Lung microvascular endothelial cell (primary cell): ENCODE data around the gene DNAH6. TPM values are rescaled to one million over a fixed set of nuclear protein-coding genes. Genes with fewer than 3 reads are reported as not detected.
A peak's percentile ranks its signal among the peaks of the same experiment; 100 is the strongest.
"Not testable (repeated sequence)": the region's sequence is repeated elsewhere in the genome, so short reads cannot be mapped to it uniquely, and the experiment has no call there.

Source experiments
- DNase-seq, 2 donors: peaks; one replicate each; pipeline versions ENCODE4 v3.0.0 to v3.0.0-alpha.2; 2010; ENCODE audit warnings: low read depth in 2 of 2
- total RNA-seq: library from RNA; depleted of rRNA; stranded (reverse); fragments of >200 nt; gene quantifications from 2 replicates; pipeline ENCODE4 v1.2.1, GENCODE V29; 2014

The DNAH6 gene, protein sequence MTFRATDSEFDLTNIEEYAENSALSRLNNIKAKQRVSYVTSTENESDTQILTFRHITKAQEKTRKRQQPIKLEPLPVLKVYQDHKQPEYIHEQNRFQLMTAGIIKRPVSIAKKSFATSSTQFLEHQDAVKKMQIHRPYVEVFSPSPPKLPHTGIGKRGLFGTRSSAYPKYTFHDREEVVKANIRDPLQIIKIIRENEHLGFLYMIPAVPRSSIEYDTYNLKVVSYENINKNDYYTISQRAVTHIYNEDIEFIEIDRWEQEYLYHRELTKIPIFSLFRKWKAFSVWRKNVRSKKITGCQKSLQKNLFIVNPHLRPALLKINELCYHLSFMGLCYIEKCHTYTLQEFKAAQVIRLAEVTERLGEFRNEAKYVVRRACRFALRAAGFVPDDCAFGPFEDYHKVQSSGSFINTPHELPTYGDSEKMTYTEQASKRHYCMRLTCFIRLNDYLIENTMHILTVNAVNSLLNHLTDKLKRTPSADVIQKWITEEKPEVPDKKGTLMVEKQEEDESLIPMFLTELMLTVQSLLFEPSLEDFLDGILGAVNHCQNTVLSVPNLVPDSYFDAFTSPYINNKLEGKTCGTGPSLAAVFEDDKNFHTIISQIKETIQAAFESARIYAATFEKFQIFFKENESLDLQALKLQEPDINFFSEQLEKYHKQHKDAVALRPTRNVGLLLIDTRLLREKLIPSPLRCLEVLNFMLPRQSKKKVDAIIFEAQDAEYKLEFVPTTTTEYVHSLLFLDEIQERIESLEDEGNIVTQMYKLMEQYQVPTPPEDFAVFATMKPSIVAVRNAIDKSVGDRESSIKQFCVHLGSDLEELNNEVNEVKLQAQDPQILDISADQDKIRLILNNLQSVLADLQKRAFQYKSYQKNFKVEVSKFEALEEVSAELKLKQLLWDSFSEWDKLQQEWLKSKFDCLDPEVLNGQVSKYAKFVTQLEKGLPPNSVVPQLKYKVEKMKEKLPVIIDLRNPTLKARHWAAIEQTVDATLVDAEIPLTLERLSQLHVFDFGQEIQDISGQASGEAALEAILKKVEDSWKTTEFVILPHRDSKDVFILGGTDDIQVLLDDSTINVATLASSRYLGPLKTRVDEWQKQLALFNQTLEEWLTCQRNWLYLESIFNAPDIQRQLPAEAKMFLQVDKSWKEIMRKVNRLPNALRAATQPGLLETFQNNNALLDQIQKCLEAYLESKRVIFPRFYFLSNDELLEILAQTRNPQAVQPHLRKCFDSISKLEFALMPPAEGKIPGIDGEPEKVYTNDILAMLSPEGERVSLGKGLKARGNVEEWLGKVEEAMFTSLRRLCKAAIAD (N-terminal part only)
- total RNA-seq, result under 0.01 TPM in 1 of 2 replicates, not detected in the other

DNA sequence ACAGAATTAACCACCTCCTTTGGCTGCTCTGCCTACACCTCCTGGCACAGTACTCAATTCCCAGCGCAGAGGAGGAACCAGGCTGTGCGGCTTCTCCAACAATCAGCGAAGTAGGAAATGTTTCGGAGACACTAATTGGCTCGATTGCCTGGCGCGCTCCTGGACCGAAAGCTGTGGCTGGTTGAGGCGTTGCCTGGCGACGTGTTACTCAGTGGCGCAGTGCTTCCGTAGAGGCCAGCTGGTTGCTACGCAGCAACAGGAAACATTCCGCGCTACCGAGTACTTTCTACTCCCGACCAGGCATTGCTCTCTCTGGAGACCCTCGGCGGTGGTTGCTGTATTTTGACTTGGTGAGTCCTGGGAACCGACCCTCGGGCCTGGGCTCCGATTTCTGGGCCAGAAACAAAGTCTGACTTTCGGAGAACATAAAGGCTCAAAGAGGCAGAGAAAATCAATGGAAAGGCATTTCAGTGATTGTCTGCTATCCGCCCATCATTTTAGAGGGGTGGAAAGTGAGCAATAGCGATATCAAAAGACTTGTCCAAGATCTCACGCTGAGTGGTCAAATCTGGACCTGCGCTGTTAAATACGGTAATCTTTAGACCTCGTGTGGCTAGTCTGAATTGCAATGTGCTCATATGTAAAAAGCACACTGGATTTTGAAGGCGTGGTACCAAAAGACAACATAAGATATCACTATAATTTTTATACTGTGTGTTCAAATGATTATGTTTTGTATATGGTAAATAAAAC, at the start of gene DNAH6:
TSS of gene DNAH6 (plus strand) at position 265 of the 753 bp plus-strand sequence. CDS start 1,329 bp downstream, outside the sequence.
- DNase-seq, result peak; percentile 95

DNA sequence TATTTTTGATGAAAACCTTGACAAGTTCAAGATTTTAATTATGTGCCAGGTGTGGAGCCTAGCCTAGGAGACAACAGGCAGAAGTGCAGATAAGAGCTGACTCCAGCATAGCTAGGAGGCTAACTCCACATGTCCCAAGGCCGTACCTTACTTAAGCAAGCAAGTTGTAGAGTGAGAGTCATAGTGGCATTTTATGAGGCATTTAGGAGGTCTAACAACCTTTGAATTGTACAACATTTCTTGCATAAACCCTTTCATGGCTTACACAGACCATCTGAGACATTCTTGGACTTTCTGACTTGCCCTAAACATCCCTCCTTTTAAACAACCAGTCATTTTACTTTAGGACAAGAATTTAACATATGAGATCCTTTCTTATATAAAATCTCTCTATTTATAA, 48.9 kb upstream of the DNAH6 start:
- no peak for DNase-seq

DNA sequence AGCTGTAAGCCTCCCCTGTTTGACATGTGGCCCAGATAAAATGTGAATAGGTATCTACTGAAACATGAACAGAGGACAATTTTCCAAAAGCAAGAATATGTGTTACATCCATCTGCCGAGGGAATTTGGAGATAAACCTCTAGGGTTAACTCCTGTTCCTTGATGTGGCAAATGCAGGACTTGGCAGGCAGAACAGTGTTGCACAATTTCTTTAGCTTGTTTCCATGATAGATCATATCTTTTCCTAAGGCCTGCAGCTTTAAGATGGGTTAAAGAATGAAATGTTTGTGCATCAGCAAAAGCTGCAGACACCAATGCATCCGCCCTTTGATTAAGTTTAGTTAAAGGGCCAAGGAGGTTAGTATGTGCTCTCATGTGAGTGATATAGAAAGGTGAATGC, 43.9 kb upstream of the DNAH6 start:
- DNase-seq, result not testable (repeated sequence)

DNA sequence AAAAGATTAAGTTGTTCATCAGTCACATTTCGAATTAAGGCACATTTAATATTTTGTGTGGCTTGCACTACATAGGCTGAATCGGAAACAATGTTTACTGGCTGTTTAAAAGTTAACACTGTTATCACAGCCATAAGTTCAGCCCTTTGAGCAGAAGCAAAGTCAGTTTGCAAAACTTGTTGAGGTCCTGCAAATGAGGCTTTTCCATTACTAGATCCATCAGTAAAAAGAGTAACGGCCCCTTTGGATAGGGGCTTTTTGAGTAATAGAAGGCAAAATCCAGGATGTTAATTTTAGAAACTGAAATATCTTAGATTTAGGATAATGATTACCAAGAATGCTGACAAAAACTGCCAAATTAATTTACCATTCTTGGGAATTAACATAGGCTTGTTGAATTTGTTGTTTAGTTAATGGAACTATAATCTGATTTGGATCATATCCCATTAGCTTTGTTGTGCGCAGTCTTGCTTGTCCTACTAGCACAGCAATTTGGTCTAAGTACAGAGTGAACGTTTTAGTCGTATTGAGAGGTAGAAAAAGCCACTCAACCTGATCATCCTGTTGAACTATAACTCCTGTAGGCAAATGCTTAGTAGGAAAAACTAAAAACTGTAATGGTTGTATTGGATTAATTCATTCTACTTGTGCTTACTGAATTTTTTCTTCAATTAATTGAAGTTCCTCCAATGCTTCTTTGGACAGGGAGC, 43.3 kb upstream of the DNAH6 start:
- no peak for DNase-seq

DNA sequence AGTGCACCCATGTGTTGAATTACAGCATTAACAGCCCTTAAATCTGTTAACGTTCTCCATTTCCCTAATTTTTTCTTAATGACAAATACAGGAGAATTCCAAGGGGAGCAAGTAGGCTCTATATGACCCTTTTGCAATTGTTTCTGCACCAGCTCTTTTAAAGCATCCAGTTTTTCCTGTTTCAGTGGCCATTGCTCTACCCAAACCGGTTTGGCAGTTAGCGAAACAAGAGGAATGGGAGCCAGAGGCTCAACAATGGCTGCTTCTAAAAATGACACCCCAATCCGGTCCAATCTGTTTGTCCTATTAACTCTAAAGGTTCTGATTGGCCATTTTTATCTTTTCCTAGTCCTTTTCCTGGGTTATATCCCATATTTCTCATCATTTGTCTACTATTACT, 42.1 kb upstream of the DNAH6 start:
- no peak for DNase-seq

DNA sequence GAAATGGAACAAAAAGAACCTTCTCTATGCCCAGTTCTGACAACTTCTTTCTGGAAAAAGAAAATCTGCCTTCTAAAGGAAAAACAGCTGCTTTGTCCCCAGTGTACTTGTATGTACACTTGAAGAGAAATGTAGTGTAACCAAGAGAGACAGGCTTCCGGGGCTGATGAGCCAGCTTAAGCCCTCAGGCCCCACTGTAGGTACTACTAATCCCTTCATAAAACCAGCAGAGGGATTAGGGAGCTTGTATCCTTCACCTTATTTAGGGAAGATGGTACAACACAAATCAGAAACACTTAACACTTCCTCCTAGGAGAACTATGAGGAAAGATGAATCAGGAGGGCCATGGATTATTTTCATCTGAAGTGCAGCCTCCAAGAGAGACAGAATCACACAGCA, 38.4 kb upstream of the DNAH6 start:
- no peak for DNase-seq

DNA sequence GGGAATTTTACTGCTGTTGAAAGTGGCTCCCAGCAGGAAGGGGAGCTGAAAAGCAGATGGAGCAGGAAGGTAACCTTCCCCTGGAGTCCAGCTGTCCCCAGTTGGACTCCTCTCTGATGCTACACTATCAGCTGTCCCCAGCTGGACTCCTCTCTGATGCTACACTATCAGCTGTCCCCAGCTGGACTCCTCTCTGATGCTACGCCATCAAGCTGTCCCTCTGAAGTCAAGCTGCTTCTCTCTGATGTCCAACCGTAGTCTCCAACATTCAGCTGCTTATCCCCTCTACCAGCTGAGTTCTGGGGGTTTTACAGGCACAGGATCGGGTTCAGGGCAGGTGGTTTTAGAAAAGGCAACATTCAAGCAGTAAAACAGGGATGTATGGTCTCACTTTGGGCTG, 37.4 kb upstream of the DNAH6 start:
- no peak for DNase-seq

DNA sequence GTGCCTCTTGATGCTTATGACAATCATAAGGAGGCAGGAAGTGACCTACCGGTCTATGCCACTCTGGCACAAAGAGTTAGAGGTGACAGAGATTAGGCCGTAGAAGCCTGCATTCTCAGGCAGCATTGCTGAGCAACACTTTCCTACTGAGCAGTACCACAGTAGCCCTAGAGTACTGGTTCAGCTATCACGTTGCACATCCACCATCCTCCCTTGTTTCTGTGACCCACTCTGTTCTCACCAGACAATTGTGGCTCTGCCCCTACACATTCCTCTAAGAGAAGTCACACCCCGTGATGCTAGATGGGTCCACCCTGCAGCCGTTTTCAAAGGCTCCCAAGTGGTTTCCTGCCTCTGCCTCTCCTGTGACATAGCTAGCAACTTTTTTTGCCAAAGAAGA, 34.6 kb upstream of the DNAH6 start:
- DNase-seq, result peak in 1 of 2 donors; percentile 39

DNA sequence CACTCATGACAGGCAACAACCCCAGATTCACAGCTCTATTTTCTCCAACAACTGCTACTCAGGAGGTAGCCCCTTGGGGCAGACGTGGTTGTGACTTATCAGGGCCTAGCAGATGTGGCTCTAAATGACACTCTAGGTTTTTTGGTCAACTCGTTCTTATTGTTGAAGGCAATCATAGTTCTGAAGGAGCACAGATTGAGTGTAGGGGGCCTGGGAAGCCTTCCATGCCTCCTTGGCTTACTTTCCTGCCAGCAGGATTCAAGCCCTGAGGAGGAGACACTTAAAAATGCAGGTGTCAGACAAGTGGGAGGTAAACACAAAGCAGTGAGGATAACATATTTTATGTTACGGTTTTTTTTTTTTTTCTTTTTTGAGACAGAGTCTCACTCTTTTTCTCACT, 33.7 kb upstream of the DNAH6 start:
- DNase-seq, result no peak

DNA sequence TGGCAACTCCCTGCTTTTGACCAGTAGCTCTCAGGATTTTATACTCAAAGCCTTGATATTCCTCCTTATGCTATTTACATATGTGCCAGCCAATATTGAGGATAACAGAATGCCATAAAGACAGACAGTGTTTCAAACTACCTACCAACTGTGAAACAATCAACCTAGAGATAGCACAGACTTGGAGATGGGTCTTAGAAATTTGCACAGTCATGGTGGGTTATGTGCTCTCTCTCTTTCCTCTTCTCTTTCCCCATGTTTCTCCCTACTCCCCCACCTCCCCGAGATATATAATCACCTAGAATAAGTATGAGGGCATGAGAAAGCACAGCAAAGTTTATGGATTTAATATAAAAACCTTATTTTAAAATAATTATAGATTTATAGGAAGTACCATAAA, 33.0 kb upstream of the DNAH6 start:
- no peak for DNase-seq

DNA sequence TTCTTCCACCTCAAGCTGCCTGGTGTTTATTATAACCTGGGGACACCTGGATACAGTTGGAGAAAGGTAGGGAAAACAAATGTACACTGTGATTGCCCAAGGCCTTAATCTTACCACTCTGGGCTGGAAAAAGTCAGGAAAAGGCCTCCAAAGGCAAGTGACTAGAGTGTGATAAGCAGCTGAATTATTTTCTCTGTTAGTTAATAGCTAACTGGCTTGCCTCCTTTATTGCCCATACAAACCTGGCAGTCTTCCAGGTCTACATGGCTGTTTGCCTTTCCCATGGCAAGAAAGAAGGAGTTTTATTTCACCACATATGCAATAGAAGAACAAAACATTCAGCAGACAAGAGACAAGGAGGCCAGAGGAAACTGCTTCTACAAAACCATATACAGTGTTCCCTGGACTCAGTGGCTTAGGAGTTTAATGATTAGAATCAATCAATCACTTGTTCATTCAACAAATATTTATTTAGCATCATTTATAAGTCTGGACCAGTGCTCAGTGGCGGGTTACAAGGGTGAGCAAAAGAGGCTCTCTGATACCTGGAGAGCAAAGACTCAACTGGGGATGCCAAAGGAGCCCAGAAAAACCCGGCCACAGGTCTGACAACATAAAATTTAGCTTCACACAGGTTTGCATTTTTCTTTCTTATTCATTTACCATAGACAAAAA, 29.7 kb upstream of the DNAH6 start:
- DNase-seq, result no peak

DNA sequence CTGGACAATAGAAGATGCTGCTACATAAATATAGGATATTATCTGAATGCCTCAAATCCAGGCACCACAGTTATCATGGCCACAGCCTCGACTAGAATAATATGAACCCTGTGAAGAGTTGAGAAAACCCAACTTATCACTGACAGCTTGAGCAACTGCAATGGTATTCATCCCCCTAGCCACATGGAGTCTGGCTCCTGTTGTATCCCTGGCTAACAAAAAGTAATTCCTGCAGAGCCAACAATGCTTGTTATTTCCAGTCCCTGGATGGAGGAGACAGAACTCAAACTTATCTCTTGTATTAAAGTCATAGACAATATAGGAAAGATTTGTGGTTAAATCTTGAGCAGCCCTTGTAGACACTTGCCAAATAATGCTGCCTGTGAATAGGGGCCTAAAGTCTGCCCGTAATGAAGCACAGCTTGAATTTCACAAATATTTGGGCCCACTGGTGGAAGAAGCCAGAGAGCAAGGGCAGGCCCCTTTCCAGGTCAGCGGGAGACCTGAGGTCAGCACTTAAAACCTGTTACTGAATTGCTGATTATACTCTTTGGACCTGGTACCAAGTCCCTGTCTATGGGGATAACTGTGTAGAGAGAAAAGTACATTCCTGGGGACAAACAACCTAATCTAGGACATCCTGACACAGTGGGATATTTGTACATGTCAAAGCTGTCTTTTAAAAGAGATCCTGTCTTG, 28.9 kb upstream of the DNAH6 start:
- no peak for DNase-seq

DNA sequence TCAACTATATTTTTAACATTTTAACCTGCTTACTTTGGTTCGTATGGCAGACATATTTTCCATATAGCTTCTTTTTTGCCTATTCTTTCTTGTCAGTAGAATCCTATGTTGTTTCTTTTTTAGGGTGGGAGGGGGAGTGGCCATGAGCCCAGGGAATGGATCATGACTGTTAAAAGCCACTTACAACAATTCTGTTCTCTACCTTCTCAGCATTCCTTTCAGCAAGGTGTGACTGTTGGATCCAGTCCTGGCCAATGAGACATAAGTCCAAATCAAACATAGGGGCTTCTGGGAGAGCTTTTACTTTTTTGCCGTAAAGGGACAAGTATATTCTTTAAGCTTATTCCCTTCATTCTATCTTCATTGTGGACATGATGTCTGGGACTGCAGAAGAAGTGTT, 25.0 kb upstream of the DNAH6 start:
- no peak for DNase-seq

DNA sequence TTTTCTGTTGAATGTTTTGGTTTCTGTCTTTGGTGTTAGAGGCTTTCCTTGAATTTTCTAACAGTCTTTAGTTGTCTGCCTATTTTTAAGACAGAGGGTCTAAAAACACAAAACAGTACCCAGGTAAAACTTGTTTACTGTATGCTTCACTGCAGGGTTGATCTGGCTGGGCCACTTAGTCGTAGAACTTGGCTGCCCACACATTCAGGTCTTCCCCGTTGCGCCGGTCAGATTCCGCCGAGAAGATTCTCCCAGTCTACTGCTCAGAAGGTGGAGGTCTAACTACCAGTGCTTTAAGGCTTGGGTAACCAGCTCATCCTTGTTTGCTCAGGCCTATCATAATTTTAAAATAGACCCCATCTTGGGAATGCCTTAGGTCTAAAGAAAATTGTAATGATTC, 24.6 kb upstream of the DNAH6 start:
- no peak for DNase-seq

DNA sequence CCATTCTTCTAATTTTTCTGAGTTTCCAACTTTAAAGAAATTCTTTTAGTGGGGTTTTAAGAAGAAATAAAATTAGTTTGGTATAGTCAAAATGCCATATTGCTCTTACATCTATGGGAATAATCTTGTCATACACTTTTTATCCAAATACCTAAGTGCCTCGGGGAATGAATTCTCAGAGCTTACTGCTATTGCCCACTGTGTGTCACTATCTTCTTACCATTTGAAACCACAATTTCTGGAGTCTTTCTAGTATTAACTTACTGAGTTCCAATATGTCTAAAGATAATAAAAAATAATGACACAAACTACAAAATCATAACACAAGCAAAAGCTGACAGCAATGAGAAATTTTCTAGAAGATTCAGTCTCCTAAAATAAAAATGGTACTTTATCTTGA, 23.7 kb upstream of the DNAH6 start:
- no peak for DNase-seq

DNA sequence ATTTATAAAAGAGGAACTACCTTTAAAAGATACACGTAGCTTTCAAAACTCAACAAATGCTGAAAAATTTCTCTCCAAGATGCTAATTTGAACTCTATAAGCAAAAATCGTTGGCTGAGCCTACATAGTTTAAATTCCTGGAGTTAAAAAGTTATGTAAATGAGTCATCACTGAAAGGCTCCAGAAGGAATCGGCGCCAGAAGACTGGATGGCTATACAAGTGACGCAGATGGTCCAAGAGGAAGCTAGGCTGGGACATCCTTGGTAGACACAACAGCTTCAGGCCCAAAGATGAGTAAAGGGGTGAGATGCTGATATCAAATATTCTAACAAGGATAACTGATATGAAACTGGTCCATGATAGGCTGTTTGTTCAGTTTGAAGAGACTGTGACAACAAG, 22.8 kb upstream of the DNAH6 start:
- DNase-seq, result peak in 1 of 2 donors; percentile 88

DNA sequence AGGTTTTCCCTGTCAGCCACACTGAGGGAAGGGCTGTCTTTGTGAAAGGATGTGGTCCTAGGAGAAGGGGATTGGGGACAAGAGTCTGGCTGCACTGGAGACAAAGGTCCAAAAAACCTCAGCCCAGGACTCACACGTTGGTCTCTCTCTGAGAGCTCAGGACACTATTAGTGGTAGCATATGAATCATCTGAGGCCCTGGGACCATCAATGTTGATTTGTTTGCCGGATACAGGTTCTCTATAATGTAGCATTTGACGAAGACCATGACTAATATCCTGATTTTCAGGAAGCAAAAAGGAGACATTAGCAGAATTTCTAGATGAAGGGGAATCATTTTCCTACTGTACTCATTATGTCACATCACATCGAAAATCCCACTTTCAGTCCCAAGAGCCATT, 22.2 kb upstream of the DNAH6 start:
- DNase-seq, result peak; percentile 59 to 89

DNA sequence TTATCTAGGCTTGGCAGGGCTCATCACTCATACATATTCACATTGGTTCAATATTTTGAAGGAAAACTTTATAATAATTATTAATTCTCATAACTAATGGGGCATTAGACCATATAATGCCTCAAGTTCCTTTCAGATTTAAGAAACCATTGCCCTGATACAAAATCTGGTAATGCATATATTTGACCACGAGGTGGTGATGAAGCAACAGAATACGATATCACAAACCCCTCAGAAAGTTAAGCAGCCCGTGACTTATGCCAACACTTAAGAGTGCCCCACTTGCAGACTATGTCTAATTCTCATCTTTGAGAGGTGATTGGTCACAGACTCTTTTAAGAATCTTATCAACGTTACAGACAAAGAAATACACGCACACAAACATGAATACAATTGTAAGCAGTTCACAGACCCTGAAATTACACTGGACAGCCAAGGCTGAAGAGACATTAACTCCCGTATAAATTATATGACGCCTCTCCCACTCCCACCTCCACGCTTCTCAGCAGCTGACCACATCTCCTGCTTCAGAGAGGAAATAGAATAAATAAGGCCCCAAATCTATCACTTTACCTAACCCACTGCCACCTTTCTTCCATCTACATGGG, 20.7 kb upstream of the DNAH6 start:
- peak; percentile 73 to 83 for DNase-seq

DNA sequence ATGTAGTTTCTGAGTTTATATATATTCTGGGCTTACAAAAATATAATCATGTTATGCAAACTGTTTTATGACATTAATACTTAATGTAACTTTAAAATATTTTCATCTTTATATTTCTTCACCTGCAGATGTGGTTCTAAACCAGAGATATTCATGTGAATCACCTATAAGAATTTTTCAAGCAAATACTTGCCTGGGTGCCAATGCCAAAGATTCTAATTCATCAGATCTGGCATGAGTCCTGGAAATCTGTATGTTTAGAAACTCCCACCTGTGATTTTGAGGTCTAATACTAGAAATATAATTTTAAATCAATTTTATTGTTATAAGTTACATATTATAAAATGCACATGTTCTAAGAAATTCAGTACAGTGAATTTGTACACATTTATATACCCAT, 19.9 kb upstream of the DNAH6 start:
- no peak for DNase-seq
